ENCODE measurements around the gene CD74. TPM values are rescaled to one million over a fixed set of nuclear protein-coding genes. Genes with fewer than 3 reads are reported as not detected.

Gene CD74
- total and polyA plus RNA-seq, 2 of the 13 experiments (the other 11 are each of a cell fraction or from before 2014, with no cell fraction given), result 34.1 to 84.4 TPM

DNA sequence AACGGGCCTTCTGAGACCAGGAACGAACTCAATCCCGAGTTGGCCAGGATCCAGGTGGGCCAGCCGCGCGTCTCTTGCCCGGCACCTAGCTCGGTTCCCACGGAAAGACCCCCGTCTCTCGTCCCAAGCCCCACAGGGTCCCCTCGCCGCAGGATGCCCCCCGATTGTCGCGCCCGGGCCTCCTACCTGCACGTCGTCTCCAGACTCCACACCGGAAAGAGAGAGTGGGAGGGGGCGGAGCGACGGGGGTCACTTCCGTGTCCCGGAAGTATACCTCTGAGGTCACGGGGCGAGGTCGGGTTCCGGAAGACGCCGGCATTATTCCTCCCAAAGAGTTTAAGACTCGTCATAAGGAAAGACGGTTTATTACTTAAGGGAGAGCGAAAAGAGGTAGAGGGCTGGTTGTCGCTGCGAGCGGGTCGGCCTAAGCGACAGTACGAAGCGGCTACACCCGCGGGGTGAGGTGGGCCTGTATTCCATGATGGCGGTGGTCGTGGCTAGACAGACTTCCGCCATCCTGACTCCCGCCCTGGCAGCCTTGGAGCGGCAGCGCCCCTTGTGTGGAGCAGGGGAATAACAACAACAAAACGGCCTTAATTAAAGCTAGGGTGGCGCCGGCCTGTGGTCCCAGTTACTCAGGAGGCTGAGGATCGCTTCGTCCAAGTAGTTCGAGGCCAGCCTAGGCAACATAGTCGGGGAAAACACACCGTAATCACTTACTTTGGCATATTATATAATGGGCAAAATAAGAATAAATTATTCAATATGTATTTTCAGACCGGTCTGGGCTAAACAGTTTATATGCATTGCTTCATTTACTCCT lies 37.0 kb upstream of the CD74 start, which contains the start of gene RPS14 (continued):
- TF ChIP-seq SP5 (CRISPR knock-in tag; IDR thresholded peaks at IDR 0.05; ENCODE audit: borderline replicate concordance, low read depth) (peak; percentile 58; the same call in 1 of the 2 replicates), KLF16 (CRISPR knock-in tag; IDR thresholded peaks at IDR 0.05) (peak in 1 of 2 experiments; percentile 95; a peak in 2 of 4 replicates), RBM39 (IDR thresholded peaks at IDR 0.05; ENCODE audit: low read depth, low read length, poor library complexity, severe bottlenecking) (peak; percentile 94), ZNF724P (CRISPR knock-in tag; IDR thresholded peaks at IDR 0.05; ENCODE audit: borderline replicate concordance) (no peak), ZNF670 (CRISPR knock-in tag; IDR thresholded peaks at IDR 0.05; ENCODE audit: borderline replicate concordance) (peak; percentile 11; the same call in 1 of the 2 replicates), FLYWCH1 (CRISPR knock-in tag; IDR thresholded peaks at IDR 0.05) (no peak), NFYB (CRISPR knock-in tag; IDR thresholded peaks at IDR 0.05) (no peak; the same call in 1 of the 2 replicates), FOXM1 (CRISPR knock-in tag; IDR thresholded peaks at IDR 0.05) (0 out of 2 replicates have a peak, but pooled peaks have one; percentile 24), ZFP36L2 (CRISPR knock-in tag; IDR thresholded peaks at IDR 0.05) (0 out of 2 replicates have a peak, but pooled peaks have one; percentile 75), GATA4 (IDR thresholded peaks at IDR 0.05; ENCODE audit: borderline replicate concordance, low read depth) (0 out of 2 replicates have a peak, but pooled peaks have one; percentile 23), ZNF616 (CRISPR knock-in tag; IDR thresholded peaks at IDR 0.05; ENCODE audit: low read depth) (no peak), FOXA3 (CRISPR knock-in tag; IDR thresholded peaks at IDR 0.05) (peak; percentile 62), ZNF343 (CRISPR knock-in tag; IDR thresholded peaks at IDR 0.05) (no peak; the same call in 1 of the 2 replicates), SRSF4 (IDR thresholded peaks at IDR 0.05; ENCODE audit: low read depth, low read length, poor library complexity, severe bottlenecking) (no peak), ZNF225 (CRISPR knock-in tag; IDR thresholded peaks at IDR 0.05) (0 out of 2 replicates have a peak, but pooled peaks have one; percentile 66), ELF1 (CRISPR knock-in tag; IDR thresholded peaks at IDR 0.05) (peak; percentile 96), HDAC2 (CRISPR knock-in tag; IDR thresholded peaks at IDR 0.05) (peak; percentile 59), RFX3 (CRISPR knock-in tag; IDR thresholded peaks at IDR 0.05) (no peak), HOXA7 (CRISPR knock-in tag; IDR thresholded peaks at IDR 0.05) (0 out of 2 replicates have a peak, but pooled peaks have one; percentile 67), PAF1 (CRISPR knock-in tag; IDR thresholded peaks at IDR 0.05) (no peak), BCL6 (CRISPR knock-in tag; IDR thresholded peaks at IDR 0.05) (peak; percentile 35; the same call in 1 of the 2 replicates)
- TF ChIP-seq, protein P1, sequence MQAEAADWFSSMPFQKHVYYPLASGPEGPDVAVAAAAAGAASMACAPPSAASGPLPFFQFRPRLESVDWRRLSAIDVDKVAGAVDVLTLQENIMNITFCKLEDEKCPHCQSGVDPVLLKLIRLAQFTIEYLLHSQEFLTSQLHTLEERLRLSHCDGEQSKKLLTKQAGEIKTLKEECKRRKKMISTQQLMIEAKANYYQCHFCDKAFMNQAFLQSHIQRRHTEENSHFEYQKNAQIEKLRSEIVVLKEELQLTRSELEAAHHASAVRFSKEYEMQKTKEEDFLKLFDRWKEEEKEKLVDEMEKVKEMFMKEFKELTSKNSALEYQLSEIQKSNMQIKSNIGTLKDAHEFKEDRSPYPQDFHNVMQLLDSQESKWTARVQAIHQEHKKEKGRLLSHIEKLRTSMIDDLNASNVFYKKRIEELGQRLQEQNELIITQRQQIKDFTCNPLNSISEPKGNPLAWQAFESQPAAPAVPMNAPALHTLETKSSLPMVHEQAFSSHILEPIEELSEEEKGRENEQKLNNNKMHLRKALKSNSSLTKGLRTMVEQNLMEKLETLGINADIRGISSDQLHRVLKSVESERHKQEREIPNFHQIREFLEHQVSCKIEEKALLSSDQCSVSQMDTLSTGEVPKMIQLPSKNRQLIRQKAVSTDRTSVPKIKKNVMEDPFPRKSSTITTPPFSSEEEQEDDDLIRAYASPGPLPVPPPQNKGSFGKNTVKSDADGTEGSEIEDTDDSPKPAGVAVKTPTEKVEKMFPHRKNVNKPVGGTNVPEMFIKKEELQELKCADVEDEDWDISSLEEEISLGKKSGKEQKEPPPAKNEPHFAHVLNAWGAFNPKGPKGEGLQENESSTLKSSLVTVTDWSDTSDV (CRISPR knock-in tag; IDR thresholded peaks at IDR 0.05), result peak; percentile 50; the same call in 1 of the 2 replicates
- TF ChIP-seq, protein P2, sequence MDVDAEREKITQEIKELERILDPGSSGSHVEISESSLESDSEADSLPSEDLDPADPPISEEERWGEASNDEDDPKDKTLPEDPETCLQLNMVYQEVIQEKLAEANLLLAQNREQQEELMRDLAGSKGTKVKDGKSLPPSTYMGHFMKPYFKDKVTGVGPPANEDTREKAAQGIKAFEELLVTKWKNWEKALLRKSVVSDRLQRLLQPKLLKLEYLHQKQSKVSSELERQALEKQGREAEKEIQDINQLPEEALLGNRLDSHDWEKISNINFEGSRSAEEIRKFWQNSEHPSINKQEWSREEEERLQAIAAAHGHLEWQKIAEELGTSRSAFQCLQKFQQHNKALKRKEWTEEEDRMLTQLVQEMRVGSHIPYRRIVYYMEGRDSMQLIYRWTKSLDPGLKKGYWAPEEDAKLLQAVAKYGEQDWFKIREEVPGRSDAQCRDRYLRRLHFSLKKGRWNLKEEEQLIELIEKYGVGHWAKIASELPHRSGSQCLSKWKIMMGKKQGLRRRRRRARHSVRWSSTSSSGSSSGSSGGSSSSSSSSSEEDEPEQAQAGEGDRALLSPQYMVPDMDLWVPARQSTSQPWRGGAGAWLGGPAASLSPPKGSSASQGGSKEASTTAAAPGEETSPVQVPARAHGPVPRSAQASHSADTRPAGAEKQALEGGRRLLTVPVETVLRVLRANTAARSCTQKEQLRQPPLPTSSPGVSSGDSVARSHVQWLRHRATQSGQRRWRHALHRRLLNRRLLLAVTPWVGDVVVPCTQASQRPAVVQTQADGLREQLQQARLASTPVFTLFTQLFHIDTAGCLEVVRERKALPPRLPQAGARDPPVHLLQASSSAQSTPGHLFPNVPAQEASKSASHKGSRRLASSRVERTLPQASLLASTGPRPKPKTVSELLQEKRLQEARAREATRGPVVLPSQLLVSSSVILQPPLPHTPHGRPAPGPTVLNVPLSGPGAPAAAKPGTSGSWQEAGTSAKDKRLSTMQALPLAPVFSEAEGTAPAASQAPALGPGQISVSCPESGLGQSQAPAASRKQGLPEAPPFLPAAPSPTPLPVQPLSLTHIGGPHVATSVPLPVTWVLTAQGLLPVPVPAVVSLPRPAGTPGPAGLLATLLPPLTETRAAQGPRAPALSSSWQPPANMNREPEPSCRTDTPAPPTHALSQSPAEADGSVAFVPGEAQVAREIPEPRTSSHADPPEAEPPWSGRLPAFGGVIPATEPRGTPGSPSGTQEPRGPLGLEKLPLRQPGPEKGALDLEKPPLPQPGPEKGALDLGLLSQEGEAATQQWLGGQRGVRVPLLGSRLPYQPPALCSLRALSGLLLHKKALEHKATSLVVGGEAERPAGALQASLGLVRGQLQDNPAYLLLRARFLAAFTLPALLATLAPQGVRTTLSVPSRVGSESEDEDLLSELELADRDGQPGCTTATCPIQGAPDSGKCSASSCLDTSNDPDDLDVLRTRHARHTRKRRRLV (CRISPR knock-in tag; IDR thresholded peaks at IDR 0.05), result peak; percentile 89

Measured in HepG2 (cell line).